PC-3 (cell line): ENCODE results near the gene ST3GAL3. TPM values are rescaled to one million over a fixed set of nuclear protein-coding genes. Genes with fewer than 3 reads are reported as not detected.

ENCODE experiments used
- ATAC-seq: fragments of 200-7000 bp; cut with Tn5 transposase; 2 replicates; pipeline ENCODE4 v1.9.1; 2020; ENCODE audit warnings: mild to moderate bottlenecking, moderate library complexity
- BruUV-seq: library from RNA; stranded (reverse); fragments of 400-500 nt; replicated peaks from 2 replicates; lab custom pipeline; 2021; lab: Mats Ljungman, UMichigan
- CTCF ChIA-PET: fragments of 300-600 bp; sonication (Branson Sonifier 250); formaldehyde crosslinking; loops from one replicate; lab custom pipeline; 2022; ENCODE audit warnings: antibody characterized with exemption; lab: Charles Lee
- POLR2A ChIA-PET: fragments of 300-600 bp; sonication (Branson Sonifier 250); formaldehyde crosslinking; loops from one replicate; lab custom pipeline; 2022; ENCODE audit warnings: antibody characterized with exemption; ENCODE audit not compliant: unreplicated experiment; lab: Charles Lee
- DNase-seq: peaks from one replicate; pipeline ENCODE4 v3.0.0-alpha.2; 2015
- H2AFZ ChIP-seq: fragments of 300-600 bp; sonication (generic); 2 replicates; pipeline ENCODE4 v1.6.0; 2016; ENCODE audit warnings: antibody characterized with exemption, low read length
- H3F3A ChIP-seq: fragments of 300-600 bp; sonication (generic); one replicate; pipeline ENCODE4 v1.6.0; 2017; ENCODE audit warnings: antibody characterized with exemption, low read length, control low read depth, mild to moderate bottlenecking; ENCODE audit not compliant: unreplicated experiment
- H3K27ac ChIP-seq: fragments of 300-600 bp; sonication (generic); 2 replicates; pipeline ENCODE4 v1.5.1; 2016; ENCODE audit warnings: mild to moderate bottlenecking, low read length
- H3K27me3 ChIP-seq: fragments of 300-600 bp; sonication (generic); 2 replicates; pipeline ENCODE4 v1.6.1; 2016; ENCODE audit warnings: low read length, mixed read lengths
- H3K36me3 ChIP-seq: fragments of 300-600 bp; sonication (generic); 2 replicates; pipeline ENCODE4 v1.6.1; 2016; ENCODE audit warnings: low read depth, mixed run types, low read length, mixed read lengths
- H3K4me1 ChIP-seq: fragments of 300-600 bp; sonication (generic); 2 replicates; pipeline ENCODE4 v1.5.1; 2016; ENCODE audit warnings: low read length; ENCODE audit not compliant: insufficient read depth
- H3K4me2 ChIP-seq: fragments of 300-600 bp; sonication (generic); 2 replicates; pipeline ENCODE4 v1.6.0; 2016; ENCODE audit warnings: low read length
- H3K4me3 ChIP-seq: fragments of 300-600 bp; sonication (generic); 2 replicates; pipeline ENCODE4 v1.5.1; 2016; ENCODE audit warnings: mild to moderate bottlenecking, low read length, mixed read lengths
- H3K79me2 ChIP-seq: fragments of 300-600 bp; sonication (generic); 2 replicates; pipeline ENCODE4 v1.6.1; 2017; ENCODE audit warnings: low read length, mixed read lengths
- H3K9ac ChIP-seq: fragments of 300-600 bp; sonication (generic); 2 replicates; pipeline ENCODE4 v1.6.0; 2016; ENCODE audit warnings: mild to moderate bottlenecking, low read length
- H3K9me2 ChIP-seq: fragments of 300-600 bp; sonication (generic); replicated peaks from 2 replicates; pipeline ENCODE4 v1.6.1; 2016; ENCODE audit warnings: mixed run types, low read length, mixed read lengths
- H3K9me3 ChIP-seq: fragments of 300-600 bp; sonication (generic); 2 replicates; pipeline ENCODE4 v1.6.1; 2016; ENCODE audit warnings: low read length, mixed read lengths
- H4K20me1 ChIP-seq: fragments of 300-600 bp; sonication (generic); 2 replicates; pipeline ENCODE4 v1.6.1; 2016; ENCODE audit warnings: low read length, mixed read lengths
- EZH2 ChIP-seq: fragments of 300-600 bp; sonication (generic); IDR thresholded peaks from one replicate; pipeline ENCODE4 v1.6.1; 2017; ENCODE audit warnings: antibody characterized with exemption, mild to moderate bottlenecking, low read length; ENCODE audit not compliant: unreplicated experiment
- EZH2phosphoT487 ChIP-seq: fragments of 300-600 bp; sonication (generic); IDR thresholded peaks from 2 replicates; pipeline ENCODE4 v1.6.1; 2018; ENCODE audit warnings: mild to moderate bottlenecking, antibody characterized with exemption, low read length, borderline replicate concordance
- intact Hi-C: fragments of 100-400 bp; cut with micrococcal nuclease; formaldehyde crosslinking; loops from 2 replicates; pipeline ENCODE4 v1.9.0; 2023
- total RNA-seq: library from RNA; depleted of rRNA; stranded (reverse); fragments of >200 nt; gene quantifications from 2 replicates; pipeline ENCODE4 v1.2.3, GENCODE V29; 2014
- TF ChIP-seq, protein P1 (sequence below): fragments of 300-600 bp; sonication (generic); conservative IDR thresholded peaks from 2 replicates; pipeline ENCODE4 v1.5.1; 2017; ENCODE audit warnings: antibody characterized with exemption, low read depth, mild to moderate bottlenecking, low read length

Gene ST3GAL3
- total RNA-seq, 1 experiment from 2014 or later: 9.0 TPM

GRCh38 chr1:43814401-43814800 is 107.1 kb downstream of the ST3GAL3 start:
- DNase-seq: no peak
- Histone ChIP-seq H3K9me3 (no peaks in the 10 kb centered on the region), H3K36me3 (peaks cover 7% of the 10 kb centered on the region; the same call in 1 of the 2 replicates), H3K4me2 (no peak overlapping the region), H3F3A (no peaks in the 10 kb centered on the region), H3K27ac (no peak overlapping the region), H2AFZ (no peak overlapping the region), H3K9ac (no peak overlapping the region), H3K27me3 (no peaks in the 10 kb centered on the region), H4K20me1 (no peaks in the 10 kb centered on the region), H3K4me1 (no peaks in the 10 kb centered on the region), H3K4me3 (no peak overlapping the region), H3K79me2 (no peaks in the 10 kb centered on the region), H3K9me2 (no peaks in the 10 kb centered on the region)
- no peak for ATAC-seq
- ChIA-PET POLR2A (no interaction called here), CTCF (no interaction called here)
- intact Hi-C loops: no loop called here
- BruUV-seq: no TSS peak
- no peak for TF ChIP-seq EZH2phosphoT487
- TF ChIP-seq, protein P1, sequence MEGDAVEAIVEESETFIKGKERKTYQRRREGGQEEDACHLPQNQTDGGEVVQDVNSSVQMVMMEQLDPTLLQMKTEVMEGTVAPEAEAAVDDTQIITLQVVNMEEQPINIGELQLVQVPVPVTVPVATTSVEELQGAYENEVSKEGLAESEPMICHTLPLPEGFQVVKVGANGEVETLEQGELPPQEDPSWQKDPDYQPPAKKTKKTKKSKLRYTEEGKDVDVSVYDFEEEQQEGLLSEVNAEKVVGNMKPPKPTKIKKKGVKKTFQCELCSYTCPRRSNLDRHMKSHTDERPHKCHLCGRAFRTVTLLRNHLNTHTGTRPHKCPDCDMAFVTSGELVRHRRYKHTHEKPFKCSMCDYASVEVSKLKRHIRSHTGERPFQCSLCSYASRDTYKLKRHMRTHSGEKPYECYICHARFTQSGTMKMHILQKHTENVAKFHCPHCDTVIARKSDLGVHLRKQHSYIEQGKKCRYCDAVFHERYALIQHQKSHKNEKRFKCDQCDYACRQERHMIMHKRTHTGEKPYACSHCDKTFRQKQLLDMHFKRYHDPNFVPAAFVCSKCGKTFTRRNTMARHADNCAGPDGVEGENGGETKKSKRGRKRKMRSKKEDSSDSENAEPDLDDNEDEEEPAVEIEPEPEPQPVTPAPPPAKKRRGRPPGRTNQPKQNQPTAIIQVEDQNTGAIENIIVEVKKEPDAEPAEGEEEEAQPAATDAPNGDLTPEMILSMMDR: no peak
- TF ChIP-seq EZH2: no peak

DNA sequence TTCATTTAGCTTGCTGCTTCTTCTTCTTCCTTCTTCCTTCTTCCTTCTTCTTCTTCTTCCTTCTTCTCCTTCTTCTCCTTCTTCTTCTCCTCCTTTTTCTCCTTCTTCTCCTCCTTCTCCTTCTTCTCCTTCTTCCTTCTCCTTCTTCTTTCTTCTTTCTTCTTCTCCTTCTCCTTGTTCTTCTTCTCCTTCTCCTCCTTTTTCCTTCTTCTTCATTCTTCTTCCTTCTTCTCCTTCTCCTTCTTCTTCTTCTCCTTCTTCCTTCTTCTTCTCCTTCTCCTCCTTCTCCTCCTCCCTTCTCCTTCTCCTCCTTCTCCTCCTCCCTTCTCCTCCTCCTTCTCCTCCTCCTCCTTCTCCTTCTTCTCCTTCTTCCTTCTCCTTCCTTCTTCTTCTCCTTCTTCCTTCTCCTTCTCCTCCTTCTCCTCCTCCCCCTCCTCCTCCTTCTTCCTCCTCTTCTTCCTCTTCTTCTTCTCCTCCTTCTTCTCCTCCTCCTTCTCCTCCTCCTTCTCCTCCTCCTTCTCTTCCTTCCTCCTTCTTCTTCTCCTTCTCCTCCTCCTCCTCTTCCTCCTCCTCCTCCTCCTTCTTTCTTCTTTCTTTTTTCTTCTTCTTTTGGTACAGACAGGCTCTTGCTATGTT is 110.1 kb downstream of the ST3GAL3 start:
- Histone ChIP-seq H3K27ac (no peak overlapping the region), H2AFZ (no peak overlapping the region), H3K79me2 (no peaks in the 10 kb centered on the region), H3K36me3 (peaks cover 7% of the 10 kb centered on the region; the same call in 1 of the 2 replicates), H3K4me2 (no peak overlapping the region), H3K9me3 (no peaks in the 10 kb centered on the region), H4K20me1 (no peaks in the 10 kb centered on the region), H3K9me2 (no peaks in the 10 kb centered on the region), H3K4me3 (no peak overlapping the region), H3F3A (peaks cover 7% of the 10 kb centered on the region), H3K4me1 (peaks cover 21% of the 10 kb centered on the region), H3K9ac (no peak overlapping the region), H3K27me3 (no peaks in the 10 kb centered on the region)
- BruUV-seq: no TSS peak
- no peak for ATAC-seq
- ChIA-PET CTCF (no interaction called here), POLR2A (no interaction called here)
- intact Hi-C loops: no loop called here
- TF ChIP-seq EZH2phosphoT487 (no peak), EZH2 (no peak)
- TF ChIP-seq, protein P1: no peak
- no peak for DNase-seq

DNA sequence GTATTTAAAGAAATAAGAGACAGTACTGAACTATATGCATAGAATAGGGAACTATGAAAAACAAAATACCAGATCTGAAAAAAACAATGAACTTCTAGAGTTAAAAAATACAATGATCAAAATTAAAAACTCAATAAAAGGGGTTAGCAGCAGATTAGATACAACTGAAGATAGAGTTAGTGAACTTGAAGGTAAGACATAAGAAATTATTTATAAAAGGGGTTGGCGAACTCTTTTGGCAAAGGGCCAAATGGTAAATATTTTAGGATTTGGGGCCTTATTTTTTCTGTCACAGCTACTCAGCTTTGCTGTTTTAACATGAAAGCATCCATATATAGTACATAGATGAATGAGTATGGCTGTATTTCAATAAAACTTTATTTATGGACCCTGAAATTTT is 111.4 kb downstream of the ST3GAL3 start:
- no peak overlapping the region for H3K4me2 ChIP-seq
- H3K9me3 ChIP-seq: no peaks in the 10 kb centered on the region
- H3K27ac ChIP-seq: no peak overlapping the region
- CTCF ChIA-PET: no interaction called here
- no peak for ATAC-seq
- peaks cover 7% of the 10 kb centered on the region for H3F3A ChIP-seq
- H3K36me3 ChIP-seq: peaks cover 7% of the 10 kb centered on the region; the same call in 1 of the 2 replicates
- no peak overlapping the region for H3K4me3 ChIP-seq
- H3K4me1 ChIP-seq: peaks cover 34% of the 10 kb centered on the region
- no peak overlapping the region for H3K9ac ChIP-seq
- H3K9me2 ChIP-seq: no peaks in the 10 kb centered on the region
- H3K79me2 ChIP-seq: no peaks in the 10 kb centered on the region
- no TSS peak for BruUV-seq
- H2AFZ ChIP-seq: no peak overlapping the region
- TF ChIP-seq, protein P1: no peak
- TF ChIP-seq EZH2: no peak
- no peak for TF ChIP-seq EZH2phosphoT487
- H3K27me3 ChIP-seq: no peaks in the 10 kb centered on the region
- no peaks in the 10 kb centered on the region for H4K20me1 ChIP-seq
- DNase-seq: no peak
- POLR2A ChIA-PET: no interaction called here
- intact Hi-C loops: no loop called here
